Loucy (cell line): Measurements from ENCODE around the gene ELMO1.

Experiments
- H2AFZ ChIP-seq: fragments of 200-600 bp; sonication (generic); 2 replicates; pipeline ENCODE4 v1.6.0; 2016; ENCODE audit warnings: antibody characterized with exemption, mild to moderate bottlenecking, low read length, moderate library complexity
- H3F3A ChIP-seq: fragments of 200-600 bp; 2 replicates; pipeline ENCODE4 v1.6.0; 2016; ENCODE audit warnings: antibody characterized with exemption, low read depth, mild to moderate bottlenecking
- H3K27me3 ChIP-seq: fragments of 200-600 bp; sonication (generic); 2 replicates; pipeline ENCODE4 v1.6.1; 2014; ENCODE audit warnings: low read length, mild to moderate bottlenecking; ENCODE audit not compliant: insufficient read depth, poor library complexity, severe bottlenecking
- H3K36me3 ChIP-seq: fragments of 200-600 bp; sonication (generic); 2 replicates; pipeline ENCODE4 v1.6.1; 2016; ENCODE audit warnings: low read length; ENCODE audit not compliant: insufficient read depth
- H3K4me1 ChIP-seq: fragments of 200-600 bp; sonication (generic); 2 replicates; pipeline ENCODE4 v1.5.1; 2014; ENCODE audit warnings: low read length, mild to moderate bottlenecking; ENCODE audit not compliant: insufficient read depth, poor library complexity, severe bottlenecking
- H3K4me2 ChIP-seq: fragments of 200-600 bp; sonication (generic); 2 replicates; pipeline ENCODE4 v1.6.0; 2014; ENCODE audit warnings: antibody characterized with exemption, low read length, low read depth, mild to moderate bottlenecking; ENCODE audit not compliant: poor library complexity, severe bottlenecking
- H3K4me3 ChIP-seq: fragments of 200-600 bp; sonication (generic); 2 replicates; pipeline ENCODE4 v1.5.1; 2014; ENCODE audit warnings: low read length, mild to moderate bottlenecking, mixed read lengths; ENCODE audit not compliant: poor library complexity, severe bottlenecking
- H3K79me2 ChIP-seq: fragments of 200-600 bp; sonication (generic); 2 replicates; pipeline ENCODE4 v1.6.1; 2014; ENCODE audit warnings: low read length; ENCODE audit not compliant: insufficient read depth
- H3K9ac ChIP-seq: fragments of 200-600 bp; sonication (generic); 2 replicates; pipeline ENCODE4 v1.6.0; 2014; ENCODE audit warnings: mild to moderate bottlenecking, low read depth, low read length, moderate library complexity; ENCODE audit not compliant: poor library complexity, severe bottlenecking
- H3K9me2 ChIP-seq: fragments of 200-600 bp; sonication (generic); replicated peaks from 2 replicates; pipeline ENCODE4 v1.6.1; 2016; ENCODE audit warnings: low read depth, low read length, mixed read lengths
- H3K9me3 ChIP-seq: fragments of 200-600 bp; sonication (generic); 2 replicates; pipeline ENCODE4 v1.6.1; 2014; ENCODE audit warnings: mild to moderate bottlenecking, antibody characterized with exemption, low read length, low read depth; ENCODE audit not compliant: insufficient read depth
- H4K20me1 ChIP-seq: fragments of 200-600 bp; sonication (generic); 2 replicates; pipeline ENCODE4 v1.6.0; 2014; ENCODE audit warnings: antibody characterized with exemption, low read length, mild to moderate bottlenecking; ENCODE audit not compliant: insufficient read depth, poor library complexity, severe bottlenecking
- EZH2phosphoT487 ChIP-seq: fragments of 200-600 bp; IDR thresholded peaks from 2 replicates; pipeline ENCODE4 v1.6.1; 2018; ENCODE audit warnings: antibody characterized with exemption, mild to moderate bottlenecking, moderate library complexity, borderline replicate concordance
- TF ChIP-seq, protein P1 (sequence below): fragments of 200-600 bp; sonication (generic); conservative IDR thresholded peaks from 2 replicates; pipeline ENCODE4 v1.5.1; 2014; ENCODE audit warnings: mild to moderate bottlenecking, antibody characterized with exemption, low read length

Gene ELMO1

DNA sequence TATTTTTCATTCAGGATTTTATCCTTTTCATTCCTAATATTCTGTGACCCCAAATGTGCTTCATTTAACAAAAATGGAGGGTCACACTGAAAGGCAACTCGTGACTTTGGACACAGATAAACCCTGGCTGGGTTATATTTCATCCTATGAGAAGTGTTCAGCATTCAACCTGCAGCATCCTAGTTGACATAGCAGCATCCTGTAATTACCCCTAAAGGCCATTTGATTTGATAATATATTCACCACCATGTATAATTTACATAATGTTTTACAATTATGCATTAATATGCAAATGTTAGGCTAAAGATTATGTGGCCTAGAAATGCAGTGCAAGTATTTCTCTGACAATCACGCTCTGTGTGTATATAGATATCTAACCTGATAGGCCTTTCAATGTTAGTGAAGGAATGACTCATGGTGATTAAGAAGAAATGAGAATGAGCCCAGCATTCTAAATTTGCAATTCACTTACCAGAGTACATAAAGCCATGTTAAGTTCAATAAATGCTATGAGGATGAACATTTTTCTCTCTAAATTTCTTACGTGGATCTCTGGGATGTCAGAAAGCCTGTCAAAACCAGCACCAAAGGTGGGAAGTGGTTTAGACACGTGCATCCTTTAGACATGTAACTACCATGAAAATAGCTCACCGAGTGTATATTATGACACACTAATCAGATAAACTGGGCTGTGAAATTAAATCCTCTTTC, 386.7 kb downstream of the ELMO1 start:
- Histone ChIP-seq H3K36me3 (no peaks in the 10 kb centered on the region; the same call in 1 of the 2 replicates), H3K9ac (no peak overlapping the region), H3K27me3 (no peaks in the 10 kb centered on the region), H3K4me2 (no peak overlapping the region), H3K4me1 (peaks cover 4% of the 10 kb centered on the region), H3K79me2 (no peaks in the 10 kb centered on the region), H3K9me2 (no peaks in the 10 kb centered on the region), H3K4me3 (no peak overlapping the region), H4K20me1 (no peaks in the 10 kb centered on the region), H3F3A (no peaks in the 10 kb centered on the region), H2AFZ (no peak overlapping the region), H3K9me3 (no peaks in the 10 kb centered on the region)
- TF ChIP-seq, protein P1, sequence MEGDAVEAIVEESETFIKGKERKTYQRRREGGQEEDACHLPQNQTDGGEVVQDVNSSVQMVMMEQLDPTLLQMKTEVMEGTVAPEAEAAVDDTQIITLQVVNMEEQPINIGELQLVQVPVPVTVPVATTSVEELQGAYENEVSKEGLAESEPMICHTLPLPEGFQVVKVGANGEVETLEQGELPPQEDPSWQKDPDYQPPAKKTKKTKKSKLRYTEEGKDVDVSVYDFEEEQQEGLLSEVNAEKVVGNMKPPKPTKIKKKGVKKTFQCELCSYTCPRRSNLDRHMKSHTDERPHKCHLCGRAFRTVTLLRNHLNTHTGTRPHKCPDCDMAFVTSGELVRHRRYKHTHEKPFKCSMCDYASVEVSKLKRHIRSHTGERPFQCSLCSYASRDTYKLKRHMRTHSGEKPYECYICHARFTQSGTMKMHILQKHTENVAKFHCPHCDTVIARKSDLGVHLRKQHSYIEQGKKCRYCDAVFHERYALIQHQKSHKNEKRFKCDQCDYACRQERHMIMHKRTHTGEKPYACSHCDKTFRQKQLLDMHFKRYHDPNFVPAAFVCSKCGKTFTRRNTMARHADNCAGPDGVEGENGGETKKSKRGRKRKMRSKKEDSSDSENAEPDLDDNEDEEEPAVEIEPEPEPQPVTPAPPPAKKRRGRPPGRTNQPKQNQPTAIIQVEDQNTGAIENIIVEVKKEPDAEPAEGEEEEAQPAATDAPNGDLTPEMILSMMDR, result no peak
- no peak for TF ChIP-seq EZH2phosphoT487

DNA sequence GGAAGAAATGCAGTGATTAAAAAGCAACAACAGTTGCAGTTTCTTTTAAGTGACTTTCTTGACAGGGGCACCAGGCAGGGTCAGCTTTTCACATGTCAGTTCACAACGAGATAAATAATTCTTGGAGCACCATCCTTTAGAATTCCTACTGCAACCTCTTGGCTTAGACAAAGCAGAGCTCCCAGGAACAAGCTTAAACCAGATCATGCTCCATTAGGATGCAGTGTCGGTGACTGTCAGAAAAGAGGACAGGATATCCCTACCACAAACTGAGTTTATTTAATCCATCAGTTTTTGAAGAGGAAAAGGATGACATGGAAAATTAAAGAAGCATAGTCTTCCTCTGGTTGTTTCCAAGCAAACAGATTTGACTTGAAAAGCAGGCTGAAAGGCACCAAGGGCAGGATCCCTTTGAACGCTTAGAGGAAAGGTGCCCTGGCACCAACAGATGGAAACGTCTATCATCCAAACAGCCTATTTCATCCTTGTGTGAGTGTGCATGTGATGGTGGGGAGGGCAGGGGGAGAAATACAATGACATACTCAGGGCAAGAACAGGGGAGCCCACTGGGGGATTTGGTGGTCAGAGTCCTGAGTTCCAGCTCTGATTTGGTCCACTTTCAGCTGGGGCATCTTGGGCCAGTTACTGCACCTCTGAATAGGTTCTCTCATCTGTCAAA, 392.3 kb downstream of the ELMO1 start:
- no peaks in the 10 kb centered on the region for H3K4me1 ChIP-seq
- no peaks in the 10 kb centered on the region for H3K79me2 ChIP-seq
- H3K4me2 ChIP-seq, result no peak overlapping the region
- no peak overlapping the region for H3K9ac ChIP-seq
- no peaks in the 10 kb centered on the region for H3K9me2 ChIP-seq
- H3K27me3 ChIP-seq, result no peaks in the 10 kb centered on the region
- H3K9me3 ChIP-seq, result no peaks in the 10 kb centered on the region
- no peak overlapping the region for H3K4me3 ChIP-seq
- H3K36me3 ChIP-seq, result peaks cover 6% of the 10 kb centered on the region; the same call in 1 of the 2 replicates
- TF ChIP-seq, protein P1, result no peak
- TF ChIP-seq EZH2phosphoT487, result no peak
- no peaks in the 10 kb centered on the region for H3F3A ChIP-seq
- no peak overlapping the region for H2AFZ ChIP-seq
- peaks cover 20% of the 10 kb centered on the region for H4K20me1 ChIP-seq

DNA sequence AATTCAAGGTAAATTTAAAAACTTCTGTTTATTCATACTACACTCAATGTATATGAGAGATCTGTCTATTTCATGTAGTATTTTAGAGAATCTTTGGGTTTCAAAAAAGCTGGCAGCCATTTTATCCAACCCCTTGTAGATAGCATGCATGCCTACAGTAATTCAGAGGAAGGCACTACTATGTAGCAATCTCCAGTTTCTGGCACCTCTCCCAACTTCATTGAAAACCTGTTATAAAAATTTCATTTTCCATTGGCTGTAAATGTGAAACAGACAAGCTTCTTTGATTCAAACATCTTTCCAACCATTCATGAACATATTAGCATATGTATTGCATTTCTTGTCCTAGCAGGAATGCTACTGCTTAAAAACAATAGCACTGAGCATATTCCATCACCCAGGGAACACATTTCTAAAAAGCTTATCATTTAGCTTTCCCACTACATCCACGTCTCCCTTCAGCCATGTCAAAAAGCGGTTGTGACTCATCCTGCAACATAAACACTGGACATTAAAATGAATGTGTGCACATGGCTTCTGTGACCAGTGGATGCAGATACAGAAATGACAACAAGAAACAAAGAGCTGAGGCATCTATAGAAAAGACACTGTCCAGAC, 393.9 kb downstream of the ELMO1 start:
- Histone ChIP-seq H3K9me3 (no peaks in the 10 kb centered on the region), H3K4me1 (no peaks in the 10 kb centered on the region), H3K79me2 (no peaks in the 10 kb centered on the region), H3K4me2 (no peak overlapping the region), H3F3A (no peaks in the 10 kb centered on the region), H4K20me1 (peaks cover 23% of the 10 kb centered on the region), H3K9me2 (no peaks in the 10 kb centered on the region), H2AFZ (no peak overlapping the region), H3K4me3 (no peak overlapping the region), H3K27me3 (no peaks in the 10 kb centered on the region), H3K36me3 (peaks cover 9% of the 10 kb centered on the region; the same call in 1 of the 2 replicates), H3K9ac (no peak overlapping the region)
- TF ChIP-seq, protein P1, result no peak
- TF ChIP-seq EZH2phosphoT487, result no peak
